Epithelial cell of esophagus (primary cell): ENCODE results near the gene CEP72.

Experiments
- DNase-seq: peaks from one replicate; pipeline ENCODE4 v3.0.0; 2010; ENCODE audit warnings: low read depth
- H3K4me3 ChIP-seq: 2 replicates; pipeline ENCODE4 v1.5.1; 2011; ENCODE audit warnings: mild to moderate bottlenecking, low read length, control low read depth
- TF ChIP-seq, protein P1 (sequence below): IDR thresholded peaks from 2 replicates; pipeline ENCODE4 v1.5.1; 2011; ENCODE audit warnings: low read depth, mild to moderate bottlenecking, low read length, control low read depth, inconsistent platforms; ENCODE audit not compliant: insufficient read depth; ENCODE audit errors: missing control alignments

Gene CEP72

DNA sequence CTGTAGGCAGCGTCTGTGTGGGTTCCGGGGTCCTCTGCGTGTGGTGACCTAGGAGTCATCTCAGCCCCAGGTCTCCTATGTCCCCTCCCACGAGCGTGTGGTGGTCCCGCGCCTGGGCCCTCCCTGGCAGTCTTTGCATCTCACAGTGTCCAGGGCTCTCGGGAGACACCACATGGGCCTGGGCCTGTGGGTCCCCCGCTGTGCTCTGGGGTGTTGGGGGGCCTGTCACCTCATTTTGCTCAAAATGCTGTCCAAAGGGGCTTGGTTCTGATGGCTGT is 27.1 kb downstream of the CEP72 start:
- TF ChIP-seq, protein P1, sequence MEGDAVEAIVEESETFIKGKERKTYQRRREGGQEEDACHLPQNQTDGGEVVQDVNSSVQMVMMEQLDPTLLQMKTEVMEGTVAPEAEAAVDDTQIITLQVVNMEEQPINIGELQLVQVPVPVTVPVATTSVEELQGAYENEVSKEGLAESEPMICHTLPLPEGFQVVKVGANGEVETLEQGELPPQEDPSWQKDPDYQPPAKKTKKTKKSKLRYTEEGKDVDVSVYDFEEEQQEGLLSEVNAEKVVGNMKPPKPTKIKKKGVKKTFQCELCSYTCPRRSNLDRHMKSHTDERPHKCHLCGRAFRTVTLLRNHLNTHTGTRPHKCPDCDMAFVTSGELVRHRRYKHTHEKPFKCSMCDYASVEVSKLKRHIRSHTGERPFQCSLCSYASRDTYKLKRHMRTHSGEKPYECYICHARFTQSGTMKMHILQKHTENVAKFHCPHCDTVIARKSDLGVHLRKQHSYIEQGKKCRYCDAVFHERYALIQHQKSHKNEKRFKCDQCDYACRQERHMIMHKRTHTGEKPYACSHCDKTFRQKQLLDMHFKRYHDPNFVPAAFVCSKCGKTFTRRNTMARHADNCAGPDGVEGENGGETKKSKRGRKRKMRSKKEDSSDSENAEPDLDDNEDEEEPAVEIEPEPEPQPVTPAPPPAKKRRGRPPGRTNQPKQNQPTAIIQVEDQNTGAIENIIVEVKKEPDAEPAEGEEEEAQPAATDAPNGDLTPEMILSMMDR: no peak
- no peak overlapping the region for H3K4me3 ChIP-seq
- no peak for DNase-seq

DNA sequence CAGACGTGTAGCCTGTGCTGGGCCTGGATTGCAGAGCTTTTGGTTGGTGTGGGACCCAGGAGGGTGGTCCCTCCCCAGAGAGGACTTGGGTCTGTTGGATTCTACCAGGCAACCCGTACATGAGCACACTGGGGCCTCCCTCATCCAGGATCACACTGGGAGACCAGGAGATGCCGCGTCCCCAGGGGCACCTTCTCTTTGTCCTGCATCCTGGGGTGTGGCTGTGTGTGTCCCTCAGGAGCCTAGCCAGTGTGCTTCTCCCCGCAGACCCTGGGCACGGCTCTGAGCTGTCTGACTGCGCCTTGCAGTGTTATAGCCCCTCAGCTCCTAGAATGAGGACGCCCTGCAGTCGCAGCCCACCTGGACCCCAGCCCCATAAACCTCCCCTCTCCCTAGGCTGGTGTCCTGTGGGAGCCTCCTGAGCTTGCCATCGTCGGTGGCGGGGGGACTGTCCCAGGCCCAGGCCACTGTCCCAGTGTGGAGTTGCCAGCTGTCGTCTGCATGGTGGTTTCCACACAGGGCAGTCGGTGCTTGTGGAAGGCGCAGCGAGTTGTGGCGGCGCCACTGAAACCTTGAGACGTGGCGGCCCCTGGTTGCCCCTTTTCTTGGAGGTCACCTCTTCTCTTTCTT is 27.6 kb downstream of the CEP72 start:
- no peak overlapping the region for H3K4me3 ChIP-seq
- no peak for DNase-seq
- TF ChIP-seq, protein P1: no peak

GRCh38 chr5:640461-641330 is 28.6 kb downstream of the CEP72 start:
- H3K4me3 ChIP-seq: no peak overlapping the region
- DNase-seq: no peak
- TF ChIP-seq, protein P1: no peak

- no peak for DNase-seq
- TF ChIP-seq, protein P1: no peak
- no peak overlapping the region for H3K4me3 ChIP-seq
Observed at GRCh38 chr5:641331-641765, 29.2 kb downstream of the CEP72 start.

GRCh38 chr5:642481-642880 is 30.3 kb downstream of the CEP72 start:
- H3K4me3 ChIP-seq: no peak overlapping the region
- no peak for DNase-seq
- TF ChIP-seq, protein P1: no peak

DNA sequence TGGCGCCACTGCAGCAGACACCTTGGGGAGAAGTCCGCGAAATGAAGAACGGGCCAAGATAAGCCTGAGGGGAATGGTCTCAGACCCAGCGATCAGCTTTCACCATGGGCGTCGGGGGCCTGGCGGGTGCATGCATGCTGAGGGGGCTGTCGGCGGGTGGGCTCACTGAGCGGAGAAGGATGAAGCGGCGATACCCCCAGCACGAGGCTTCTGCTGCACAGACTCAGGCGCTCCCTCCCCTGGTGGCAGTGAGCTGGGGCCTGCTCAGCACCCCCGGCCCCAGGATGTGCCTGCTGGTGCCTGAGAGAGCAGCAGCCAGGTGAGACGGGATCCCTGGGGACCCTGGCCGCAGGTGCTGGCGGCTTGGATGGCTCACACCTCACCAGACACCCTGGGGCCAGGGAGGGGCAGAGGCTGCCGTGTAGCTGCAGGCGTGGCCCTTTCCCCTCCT is 31.2 kb downstream of the CEP72 start:
- no peak for DNase-seq
- TF ChIP-seq, protein P1: no peak
- H3K4me3 ChIP-seq: no peak overlapping the region
